NCI-H748 (cell line): Measurements from ENCODE around the gene CHKA.
A peak's percentile ranks its signal among the peaks of the same experiment; 100 is the strongest.

Experiments used
- DNase-seq: peaks from one replicate; lab custom pipeline; 2025; ENCODE audit not compliant: unreplicated experiment; lab: John Stamatoyannopoulos, UW

The CHKA gene

GRCh38 chr11:68033708-68034045 is 87.5 kb downstream of the CHKA start:
- no peak for DNase-seq

GRCh38 chr11:68032997-68033707 is 88.0 kb downstream of the CHKA start:
- no peak for DNase-seq

- DNase-seq, result no peak
Observed at GRCh38 chr11:68032003-68032402, 89.2 kb downstream of the CHKA start.

GRCh38 chr11:68031144-68031464 is 90.1 kb downstream of the CHKA start:
- DNase-seq, result no peak

DNA sequence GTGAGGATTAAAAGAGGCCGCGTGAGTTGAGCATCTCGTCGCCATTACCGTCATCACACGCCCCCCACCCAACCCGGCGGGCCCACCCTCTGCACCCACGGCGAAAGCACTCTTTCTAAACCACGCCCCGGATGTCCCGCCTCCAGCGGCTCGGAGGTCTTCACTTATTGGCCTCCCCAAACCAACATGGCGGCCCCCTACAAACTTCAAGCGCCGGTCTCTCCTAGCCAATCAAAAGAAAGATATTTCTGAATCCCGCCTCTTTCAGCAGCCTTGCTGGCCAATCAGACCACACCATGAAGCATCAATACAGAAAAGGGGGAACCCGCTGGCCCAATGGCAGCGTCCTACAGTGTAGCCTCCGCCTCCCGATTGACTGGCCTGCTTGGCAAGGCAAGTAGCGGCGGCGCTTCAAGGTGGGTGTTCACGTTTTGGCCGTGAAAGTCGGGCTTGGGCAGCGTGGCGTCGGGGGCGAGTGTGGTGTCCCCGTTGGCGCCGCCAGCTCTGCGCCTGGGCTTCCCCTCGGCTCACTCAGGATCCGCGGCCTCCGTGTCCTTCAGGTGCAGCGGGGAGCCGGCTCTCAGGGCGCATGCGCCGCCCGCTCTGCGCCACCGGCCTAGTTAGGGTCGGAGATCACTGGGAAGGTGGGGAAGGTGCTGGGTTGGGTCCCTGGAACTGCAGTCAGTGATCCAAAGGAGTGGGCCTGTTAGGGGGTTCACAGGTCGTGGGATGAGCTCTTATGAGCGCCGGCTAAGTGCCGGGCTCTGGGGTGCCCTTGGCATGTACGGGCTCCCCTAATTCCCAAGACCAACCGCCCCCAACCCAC is 90.7 kb downstream of the CHKA start, which contains the start of gene NDUFS8:
TSS of gene NDUFS8 (plus strand) at position 364 of the 826 bp plus-strand sequence. CDS start 1,471 bp downstream, outside the sequence.
- peak; percentile 99 for DNase-seq

- DNase-seq, result no peak
Observed at GRCh38 chr11:68028802-68029545, 92.2 kb downstream of the CHKA start.

DNA sequence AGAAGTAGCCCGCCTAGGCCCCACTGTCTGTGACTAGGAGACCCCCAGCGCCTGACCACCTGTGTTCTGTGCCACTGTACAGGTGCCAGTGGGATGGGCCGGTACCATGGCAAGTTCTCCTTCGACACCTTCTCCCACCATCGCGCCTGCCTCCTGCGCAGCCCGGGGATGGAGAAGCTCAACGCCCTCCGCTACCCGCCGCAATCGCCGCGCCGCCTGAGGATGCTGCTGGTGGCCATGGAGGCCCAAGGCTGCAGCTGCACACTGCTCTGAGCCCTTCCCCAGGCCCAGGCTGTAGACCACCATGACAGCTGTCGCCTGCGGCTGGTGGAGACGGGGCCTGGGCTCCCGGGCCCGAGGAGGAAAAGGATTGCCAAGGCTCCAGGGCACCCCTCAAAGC is 93.5 kb downstream of the CHKA start:
- no peak for DNase-seq

DNA sequence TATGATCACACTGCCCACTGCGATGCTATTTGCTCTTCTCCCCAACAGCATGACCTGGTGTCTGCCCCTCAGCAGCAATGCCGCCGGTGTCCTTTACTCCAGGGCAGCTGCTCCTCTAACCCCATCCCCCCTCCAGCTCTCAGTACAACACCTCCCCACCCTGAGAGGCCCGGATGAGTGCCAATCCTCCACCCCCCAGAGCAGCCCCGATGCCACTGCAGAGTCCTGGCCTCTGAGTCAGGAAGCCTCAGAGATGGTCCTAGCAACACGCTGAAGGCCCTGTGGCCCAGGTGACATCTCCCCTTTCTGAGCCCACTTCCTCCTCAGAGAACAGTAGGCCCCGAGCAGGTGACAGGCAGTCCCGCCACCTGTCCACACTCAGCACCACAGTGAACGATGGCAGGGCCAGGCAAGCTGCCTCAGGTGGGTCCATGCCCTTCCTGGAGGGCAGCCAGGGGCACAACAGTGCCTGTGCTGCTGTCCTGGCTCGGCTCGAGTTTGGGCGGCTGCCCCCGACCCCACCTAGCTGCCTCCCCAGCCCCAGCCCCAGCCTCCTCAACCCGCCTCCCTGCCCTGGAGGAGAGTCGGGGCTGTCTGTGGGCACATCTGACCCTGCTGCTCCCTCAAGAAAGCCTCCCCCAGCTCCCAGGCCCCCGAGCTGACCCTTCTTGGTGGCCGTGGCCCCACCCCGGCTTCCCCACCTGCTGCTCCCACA is 94.6 kb downstream of the CHKA start:
- DNase-seq, result no peak

- DNase-seq, result no peak
Observed at GRCh38 chr11:68025047-68025446, 96.1 kb downstream of the CHKA start.

DNA sequence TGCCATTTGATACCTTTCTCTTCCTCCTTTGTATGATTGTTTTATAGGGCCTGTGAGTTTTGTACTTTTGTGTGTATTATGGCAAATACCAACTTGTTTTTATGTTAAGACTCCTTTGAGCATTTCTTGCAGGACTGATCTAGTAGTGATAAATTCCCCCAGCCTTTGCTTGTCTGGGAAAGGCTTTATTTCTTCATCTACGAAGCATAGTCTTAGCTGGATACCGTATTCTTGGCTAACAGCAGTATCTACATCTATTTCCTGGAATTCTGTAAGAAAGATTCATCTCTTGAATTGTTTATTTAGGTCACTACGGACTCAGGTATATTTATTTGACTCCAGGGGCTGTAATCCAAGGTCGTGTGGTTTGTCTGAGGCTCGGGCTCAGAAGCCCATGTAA is 96.7 kb downstream of the CHKA start:
- no peak for DNase-seq

- no peak for DNase-seq
Observed at GRCh38 chr11:68022531-68022930, 98.7 kb downstream of the CHKA start.

DNA sequence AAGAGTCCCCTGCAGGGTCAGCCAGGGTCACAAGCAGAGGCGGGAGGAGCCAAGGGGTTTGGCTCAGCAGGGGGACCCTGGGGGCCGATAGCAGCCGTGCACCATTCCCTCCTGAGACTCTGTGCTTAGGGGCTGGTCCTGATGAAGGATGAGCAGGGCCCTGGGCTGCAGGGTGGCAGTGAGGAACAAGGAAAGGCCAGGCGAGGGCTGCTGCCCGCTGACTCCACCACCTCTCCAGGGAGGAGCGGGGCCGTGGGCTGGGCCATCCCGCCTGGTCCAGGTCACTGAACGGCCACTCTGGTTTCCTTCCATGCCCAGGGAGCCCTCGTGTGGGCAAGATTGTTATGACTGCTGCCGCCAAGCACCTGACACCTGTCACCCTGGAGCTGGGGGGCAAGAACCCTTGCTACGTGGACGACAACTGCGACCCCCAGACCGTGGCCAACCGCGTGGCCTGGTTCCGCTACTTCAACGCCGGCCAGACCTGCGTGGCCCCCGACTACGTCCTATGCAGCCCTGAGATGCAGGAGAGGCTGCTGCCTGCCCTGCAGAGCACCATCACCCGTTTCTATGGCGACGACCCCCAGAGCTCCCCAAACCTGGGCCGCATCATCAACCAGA is 99.9 kb downstream of the CHKA start:
- no peak for DNase-seq

GRCh38 chr11:68020575-68020974 is 100.6 kb downstream of the CHKA start:
- no peak for DNase-seq

- DNase-seq, result no peak
Observed at GRCh38 chr11:68019486-68019885, 101.7 kb downstream of the CHKA start.

GRCh38 chr11:68018730-68019190 is 102.4 kb downstream of the CHKA start:
- no peak for DNase-seq

DNA sequence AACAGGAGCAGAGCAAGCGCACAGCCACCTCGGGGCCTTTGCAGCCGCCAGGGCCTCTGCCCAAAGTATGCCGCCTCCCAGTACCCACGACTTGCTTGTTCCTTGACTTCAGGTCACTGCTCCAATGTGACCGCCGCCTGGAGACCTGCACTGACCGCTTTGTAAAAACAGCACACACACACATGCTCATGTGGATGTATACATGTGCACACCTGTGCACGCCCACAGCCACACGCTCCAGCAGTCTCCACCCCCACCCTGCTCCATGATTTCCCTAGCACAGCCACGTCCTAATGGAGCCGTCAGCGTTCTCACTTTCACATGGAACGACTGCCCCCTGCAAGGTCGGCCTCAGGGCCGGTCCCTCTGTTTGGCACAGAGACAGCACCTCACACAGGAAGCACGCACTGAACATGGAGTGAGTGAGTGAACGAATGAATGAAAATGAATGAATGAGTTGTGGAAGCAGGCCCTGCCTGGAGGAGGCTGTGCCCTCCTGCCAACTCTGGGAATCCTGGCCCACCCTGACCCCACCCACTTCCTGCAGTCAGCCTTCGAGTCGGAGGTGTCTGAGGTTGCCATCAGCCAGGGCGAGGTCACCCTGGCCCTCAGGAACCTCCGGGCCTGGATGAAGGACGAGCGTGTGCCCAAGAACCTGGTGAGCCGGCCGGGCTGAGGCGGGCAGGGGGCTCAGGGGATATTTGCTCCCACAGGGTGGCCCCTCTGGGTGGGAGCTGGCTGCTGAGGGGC is 103.0 kb downstream of the CHKA start:
- no peak for DNase-seq

GRCh38 chr11:68016904-68017817 is 104.0 kb downstream of the CHKA start:
- DNase-seq, result no peak

DNA sequence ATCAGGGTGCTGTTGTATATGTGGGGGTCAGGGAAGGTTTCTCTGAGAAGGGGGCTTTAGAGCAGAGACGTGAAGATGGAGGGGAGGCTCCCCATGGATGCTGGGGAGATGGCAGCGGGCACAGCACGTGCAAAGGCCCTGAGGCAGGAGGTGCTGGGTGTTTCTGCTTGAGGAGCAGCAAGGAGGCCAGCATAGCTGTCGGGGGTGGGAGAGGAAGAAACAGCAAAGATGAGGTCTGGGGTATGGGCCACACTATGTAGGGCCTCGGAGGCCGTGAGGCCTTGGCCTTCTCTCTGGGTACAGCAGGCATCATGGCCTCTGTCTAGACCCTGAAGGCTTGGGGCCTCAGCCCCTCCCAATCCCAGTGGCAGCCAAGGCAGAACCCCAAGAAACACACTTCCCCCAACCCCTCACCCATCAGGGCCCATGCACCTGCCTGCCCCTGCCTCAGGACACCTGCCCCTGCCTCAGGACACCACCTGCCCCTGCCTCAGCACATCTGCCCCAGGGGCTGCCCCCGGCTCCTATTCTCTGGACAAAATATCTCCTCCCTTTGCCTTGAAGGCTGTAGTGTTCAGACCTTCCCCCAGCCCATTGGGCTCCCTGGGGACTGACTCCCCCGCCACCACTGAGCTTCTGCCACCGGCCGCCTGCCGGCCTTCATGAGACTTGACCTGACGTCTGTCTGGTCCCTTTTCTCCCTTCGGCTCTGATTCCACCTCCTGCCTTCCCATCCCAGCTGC is 104.9 kb downstream of the CHKA start:
- DNase-seq, result no peak
